Medulla oblongata (tissue), 1 donor: ENCODE results near the gene PRR13.
"Not testable (repeated sequence)": the region's sequence is repeated elsewhere in the genome, so short reads cannot be mapped to it uniquely, and the experiment has no call there.

ENCODE experiments used
- DNase-seq: peaks from one replicate; pipeline ENCODE4 v3.0.0-alpha.2; 2015; ENCODE audit errors: extremely low spot score

PRR13 gene

GRCh38 chr12:53441040-53441833, at the start of gene PRR13:
TSS of gene PRR13 (plus strand) at chr12:53441734. CDS start at chr12:53442715, 981 bp downstream.
- DNase-seq = peak; percentile 100

- DNase-seq = no peak
Measured at GRCh38 chr12:53399896-53400295, 41.6 kb upstream of the PRR13 start.

- DNase-seq = not testable (repeated sequence)
Measured at GRCh38 chr12:53402351-53402750, 39.2 kb upstream of the PRR13 start.

GRCh38 chr12:53402871-53403270, 38.7 kb upstream of the PRR13 start:
- DNase-seq = no peak

GRCh38 chr12:53410951-53411350, 30.6 kb upstream of the PRR13 start:
- no peak for DNase-seq

GRCh38 chr12:53413485-53414204, 27.9 kb upstream of the PRR13 start:
- DNase-seq = no peak

- DNase-seq = no peak
Measured at GRCh38 chr12:53414756-53415417, 26.6 kb upstream of the PRR13 start.

- not testable (repeated sequence) for DNase-seq
Measured at GRCh38 chr12:53415752-53416389, 25.7 kb upstream of the PRR13 start.

GRCh38 chr12:53417291-53417816, 24.2 kb upstream of the PRR13 start:
- not testable (repeated sequence) for DNase-seq

- DNase-seq = no peak
Measured at GRCh38 chr12:53418221-53418620, 23.3 kb upstream of the PRR13 start.

GRCh38 chr12:53419756-53420155, 21.8 kb upstream of the PRR13 start:
- DNase-seq = no peak

- not testable (repeated sequence) for DNase-seq
Measured at GRCh38 chr12:53422247-53422646, 19.3 kb upstream of the PRR13 start.

GRCh38 chr12:53423597-53423996, 17.9 kb upstream of the PRR13 start, which contains the start of gene AMHR2:
TSS of gene AMHR2 (plus strand) at chr12:53423855. CDS start at chr12:53423935, 80 bp downstream.
- no peak for DNase-seq

- DNase-seq = no peak
Measured at GRCh38 chr12:53424626-53425514, 16.7 kb upstream of the PRR13 start.

- no peak for DNase-seq
Measured at GRCh38 chr12:53425515-53426150, 15.9 kb upstream of the PRR13 start.

- DNase-seq = no peak
Measured at GRCh38 chr12:53427905-53428594, 13.5 kb upstream of the PRR13 start.

GRCh38 chr12:53428741-53429140, 12.8 kb upstream of the PRR13 start:
- DNase-seq = no peak

GRCh38 chr12:53430116-53430515, 11.4 kb upstream of the PRR13 start:
- DNase-seq = no peak

GRCh38 chr12:53431187-53431586, 10.3 kb upstream of the PRR13 start:
- no peak for DNase-seq
